LNCAP (cell line): ENCODE results near the gene AXIN1.

Experiments
- CTCF ChIP-seq: fragments of 450-650 bp; IDR thresholded peaks from 2 replicates; pipeline ENCODE4 v1.5.1; 2017; ENCODE audit warnings: mild to moderate bottlenecking

The AXIN1 gene

DNA sequence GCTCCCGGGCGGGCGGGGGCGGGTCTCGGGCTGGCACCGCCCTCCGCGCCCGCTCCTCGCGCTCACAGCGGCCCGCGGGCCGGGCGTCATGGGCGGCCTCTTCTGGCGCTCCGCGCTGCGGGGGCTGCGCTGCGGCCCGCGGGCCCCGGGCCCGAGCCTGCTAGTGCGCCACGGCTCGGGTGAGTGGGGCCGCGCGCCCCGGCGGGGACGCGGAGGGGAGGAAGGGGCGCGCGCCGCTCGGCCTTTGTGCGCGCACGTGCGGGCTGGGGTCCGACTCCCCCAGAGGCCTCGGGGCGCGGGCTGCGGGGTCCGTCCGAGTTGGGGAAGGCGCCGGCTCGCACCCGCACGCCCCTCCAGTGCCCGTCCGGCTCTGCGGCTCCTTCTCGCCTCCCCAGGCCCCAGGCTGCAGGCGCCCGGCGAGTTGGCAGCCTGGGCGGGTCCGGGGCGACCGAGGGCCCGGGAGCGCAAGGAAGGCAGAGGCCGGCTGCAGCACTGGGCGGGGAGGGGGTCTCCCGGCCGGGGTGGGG, 44.7 kb upstream of the AXIN1 start, which contains the start of gene NME4:
TSS of gene NME4 (plus strand) at position 65 of the 527 bp plus-strand sequence. CDS start at position 89, 24 bp downstream.
- TF ChIP-seq CTCF: no peak

GRCh38 chr16:396605-397004, 44.1 kb upstream of the AXIN1 start:
- TF ChIP-seq CTCF: no peak

DNA sequence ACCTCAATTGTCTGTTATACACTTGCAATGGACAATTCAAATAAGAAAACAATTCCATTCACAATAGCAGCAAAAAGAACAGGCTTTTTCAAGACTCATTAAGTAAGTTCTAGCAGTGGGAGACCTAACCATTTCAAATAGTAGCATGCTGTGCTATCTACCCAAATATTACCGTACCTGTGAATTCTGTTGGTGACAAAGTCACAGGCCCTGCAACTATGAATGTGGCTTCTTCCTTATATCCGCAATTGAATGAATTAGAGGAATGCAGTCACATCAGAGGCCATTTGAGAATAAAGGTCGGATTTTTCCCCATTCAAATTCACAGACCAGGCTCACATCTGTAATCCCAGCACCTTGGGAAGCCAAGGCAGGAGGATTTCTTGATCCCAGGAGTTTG, 43.7 kb upstream of the AXIN1 start:
- TF ChIP-seq CTCF: no peak

DNA sequence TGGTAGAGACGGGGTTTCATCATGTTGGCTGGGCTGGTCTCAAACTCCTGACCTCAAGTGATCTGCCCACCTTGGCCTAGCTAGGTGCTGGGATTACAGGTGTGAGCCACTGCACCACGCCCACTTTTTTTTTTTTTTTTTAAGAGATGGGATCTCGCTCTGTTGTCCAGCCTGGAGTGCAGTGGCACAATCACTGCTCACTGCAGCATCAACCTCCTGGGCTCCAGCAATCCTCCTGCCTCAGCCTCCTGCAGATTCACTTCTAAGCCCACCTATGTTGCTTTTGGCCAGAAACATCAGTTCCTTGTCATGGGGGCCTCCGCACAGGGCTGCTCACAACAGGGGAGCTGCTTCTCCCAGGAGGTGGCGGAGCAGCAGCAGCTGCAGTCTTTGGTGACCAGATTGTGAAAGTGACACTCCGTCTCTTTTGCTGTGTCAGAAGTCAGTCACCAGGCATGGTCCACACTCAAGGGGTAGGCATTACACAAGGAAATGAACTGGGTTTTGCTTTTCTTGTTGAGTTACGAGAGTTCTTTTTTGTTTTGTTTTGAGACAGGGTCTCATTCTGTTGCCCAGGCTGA, 40.0 kb upstream of the AXIN1 start:
- no peak for TF ChIP-seq CTCF

DNA sequence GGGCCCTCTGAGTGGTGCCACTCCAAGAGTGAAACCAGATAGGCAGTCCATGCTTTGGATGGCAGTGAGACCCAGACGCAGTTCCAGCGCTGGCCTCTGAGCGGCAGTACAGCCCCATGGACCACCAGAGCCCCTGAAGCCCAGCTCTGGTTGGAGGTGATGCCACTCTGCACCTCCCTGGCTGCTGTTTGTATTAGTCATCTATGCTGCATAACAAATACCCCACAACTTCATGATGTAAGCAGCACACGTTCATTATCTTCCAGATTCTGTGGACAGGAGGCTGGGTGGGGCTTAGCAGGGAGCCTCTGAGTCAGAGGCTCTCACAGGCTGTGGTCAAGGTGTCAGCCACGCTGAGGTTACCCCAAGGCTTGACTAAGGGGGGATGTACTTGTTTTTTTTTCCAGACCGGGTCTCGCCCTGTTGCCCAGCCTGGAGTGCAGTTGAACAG, 39.4 kb upstream of the AXIN1 start:
- peak; percentile 42; the same call in 1 of the 2 replicates for TF ChIP-seq CTCF

DNA sequence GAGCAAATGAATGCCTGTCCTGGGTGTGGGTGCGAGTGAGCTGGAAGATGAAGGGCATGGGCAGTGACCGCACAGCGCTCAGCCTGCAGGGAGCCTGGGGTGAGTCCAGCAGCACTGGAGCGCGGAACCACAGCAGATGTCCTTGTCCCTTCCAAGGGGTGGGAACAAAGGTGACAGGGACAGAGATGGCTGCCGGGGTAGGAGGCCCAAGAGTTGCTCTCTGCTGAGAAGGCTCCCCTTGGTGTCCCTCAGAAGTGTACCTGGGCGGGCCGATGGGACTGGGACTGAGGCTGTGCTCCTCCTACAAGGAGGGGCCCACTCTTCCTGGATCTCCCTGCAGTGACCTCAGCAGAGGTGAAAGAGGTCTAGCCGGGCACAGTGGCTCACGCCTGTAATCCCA, 36.8 kb upstream of the AXIN1 start:
- TF ChIP-seq CTCF: no peak

GRCh38 chr16:386641-387156, 34.2 kb upstream of the AXIN1 start:
- TF ChIP-seq CTCF: no peak; the same call in 1 of the 2 replicates
